ENCODE data around the gene PDE6B. TPM values are rescaled to one million over a fixed set of nuclear protein-coding genes. Genes with fewer than 3 reads are reported as not detected.

The PDE6B gene
- total RNA-seq, 1 experiment from 2014 or later = not detected

GRCh38 chr4:592825-593520 lies 32.4 kb upstream of the PDE6B start:
- peaks cover 87% of the 10 kb centered on the region for H3K27me3 Mint-ChIP-seq (ENCODE audit: insufficient read depth, unreplicated experiment)

GRCh38 chr4:598925-599324 lies 26.4 kb upstream of the PDE6B start:
- TF ChIP-seq CTCF (IDR thresholded peaks at IDR 0.05; ENCODE audit: unreplicated experiment) = no peak
- Mint-ChIP-seq H3K27ac (ENCODE audit: low read depth, unreplicated experiment) (no peak overlapping the region), H3K9me3 (ENCODE audit: unreplicated experiment) (peaks cover 7% of the 10 kb centered on the region), H3K36me3 (ENCODE audit: insufficient read depth, unreplicated experiment) (no peaks in the 10 kb centered on the region), H3K4me3 (ENCODE audit: unreplicated experiment) (no peak overlapping the region), H3K27me3 (ENCODE audit: insufficient read depth, unreplicated experiment) (peaks cover 51% of the 10 kb centered on the region), H3K4me1 (ENCODE audit: insufficient read depth, unreplicated experiment) (peaks cover 6% of the 10 kb centered on the region)
- BruUV-seq (replicated peaks) = no TSS peak
- no peak for DNase-seq (ENCODE audit: unreplicated experiment)
- POLR2A ChIA-PET = interaction anchor here (0.7 kb wide), 1 partner anchor 11 kb away, joined by 4 read pairs; no protein-coding TSS in a partner anchor
- CTCF ChIA-PET = interaction anchor here (0.7 kb wide), 2 partner anchors 53 to 156 kb away, joined by 3 read pairs; no protein-coding TSS in a partner anchor
- intact Hi-C loops (cut with micrococcal nuclease) = no loop called here

More at GRCh38 chr4:592825-593520, 32.4 kb upstream of the PDE6B start:
- no peak overlapping the region for H3K27ac Mint-ChIP-seq (ENCODE audit: low read depth, unreplicated experiment)
- intact Hi-C loops (cut with micrococcal nuclease) = no loop called here
- POLR2A ChIA-PET = no interaction called here
- H3K9me3 Mint-ChIP-seq (ENCODE audit: unreplicated experiment) = peaks cover 7% of the 10 kb centered on the region
- no peak overlapping the region for H3K4me3 Mint-ChIP-seq (ENCODE audit: unreplicated experiment)
- no peaks in the 10 kb centered on the region for H3K4me1 Mint-ChIP-seq (ENCODE audit: insufficient read depth, unreplicated experiment)
- no peak for TF ChIP-seq CTCF (IDR thresholded peaks at IDR 0.05; ENCODE audit: unreplicated experiment)
- no TSS peak for BruUV-seq (replicated peaks)
- CTCF ChIA-PET = interaction anchor here (0.6 to 0.9 kb wide), 2 partner anchors 10 to 11 kb away, joined by 3 to 7 read pairs; no protein-coding TSS in a partner anchor
- H3K36me3 Mint-ChIP-seq (ENCODE audit: insufficient read depth, unreplicated experiment) = no peaks in the 10 kb centered on the region
- DNase-seq (ENCODE audit: unreplicated experiment) = no peak

- Mint-ChIP-seq H3K27ac (ENCODE audit: low read depth, unreplicated experiment) (no peak overlapping the region), H3K4me1 (ENCODE audit: insufficient read depth, unreplicated experiment) (peaks cover 6% of the 10 kb centered on the region), H3K9me3 (ENCODE audit: unreplicated experiment) (no peaks in the 10 kb centered on the region), H3K4me3 (ENCODE audit: unreplicated experiment) (no peak overlapping the region), H3K36me3 (ENCODE audit: insufficient read depth, unreplicated experiment) (no peaks in the 10 kb centered on the region), H3K27me3 (ENCODE audit: insufficient read depth, unreplicated experiment) (peaks cover 39% of the 10 kb centered on the region)
- intact Hi-C loops (cut with micrococcal nuclease) = loop anchor here (10.0 kb wide), 1 partner anchor 155 kb away; no protein-coding TSS in a partner anchor
- ChIA-PET CTCF (interaction anchor here (0.6 to 0.7 kb wide), 2 partner anchors 12 to 13 kb away, joined by 3 read pairs; no protein-coding TSS in a partner anchor), POLR2A (no interaction called here)
- DNase-seq (ENCODE audit: unreplicated experiment) = no peak
- TF ChIP-seq CTCF (IDR thresholded peaks at IDR 0.05; ENCODE audit: unreplicated experiment) = no peak
- BruUV-seq (replicated peaks) = no TSS peak
Observed at GRCh38 chr4:600166-600565, 25.2 kb upstream of the PDE6B start.

GRCh38 chr4:600850-601515 lies 24.4 kb upstream of the PDE6B start:
- Mint-ChIP-seq H3K9me3 (ENCODE audit: unreplicated experiment) (no peaks in the 10 kb centered on the region), H3K27ac (ENCODE audit: low read depth, unreplicated experiment) (no peak overlapping the region), H3K4me1 (ENCODE audit: insufficient read depth, unreplicated experiment) (peaks cover 6% of the 10 kb centered on the region), H3K27me3 (ENCODE audit: insufficient read depth, unreplicated experiment) (peaks cover 31% of the 10 kb centered on the region), H3K36me3 (ENCODE audit: insufficient read depth, unreplicated experiment) (no peaks in the 10 kb centered on the region), H3K4me3 (ENCODE audit: unreplicated experiment) (no peak overlapping the region)
- ChIA-PET POLR2A (interaction anchor here (0.7 to 1.2 kb wide), 3 partner anchors 12 to 73 kb away, joined by 3 to 5 read pairs (median 3); partner anchors contain the start of genes ATP5ME and MYL5), CTCF (interaction anchor here (0.6 kb wide), 3 partner anchors 9 to 69 kb away, joined by 3 read pairs; no protein-coding TSS in a partner anchor)
- no TSS peak for BruUV-seq (replicated peaks)
- TF ChIP-seq CTCF (IDR thresholded peaks at IDR 0.05; ENCODE audit: unreplicated experiment) = no peak
- DNase-seq (ENCODE audit: unreplicated experiment) = no peak
- intact Hi-C loops (cut with micrococcal nuclease) = loop anchor here (10.0 kb wide), 1 partner anchor 154 kb away; no protein-coding TSS in a partner anchor

All from MCF 10A (cell line).